Measurements from ENCODE around the gene GDF7. TPM values are rescaled to one million over a fixed set of nuclear protein-coding genes. Genes with fewer than 3 reads are reported as not detected.
"Not testable (repeated sequence)": the region's sequence is repeated elsewhere in the genome, so short reads cannot be mapped to it uniquely, and the experiment has no call there.

The GDF7 gene
- total RNA-seq, 2 donors from 2014 or later = 3.6 to 3.8 TPM

GRCh38 chr2:20680744-20681375 is 13.9 kb downstream of the GDF7 start:
- intact Hi-C loops (cut with DNase I) = no loop called here
- no peak for DNase-seq (ENCODE audit: low spot score)

- intact Hi-C loops (cut with DNase I) = no loop called here
- DNase-seq (ENCODE audit: low spot score) = no peak
Measured at GRCh38 chr2:20682167-20682920, 15.4 kb downstream of the GDF7 start.

- intact Hi-C loops (cut with DNase I) = no loop called here
- DNase-seq (ENCODE audit: low spot score) = no peak
Measured at GRCh38 chr2:20684581-20685063, 17.7 kb downstream of the GDF7 start.

- intact Hi-C loops (cut with DNase I) = no loop called here
- DNase-seq (ENCODE audit: low spot score) = no peak
Measured at GRCh38 chr2:20687260-20687832, 20.4 kb downstream of the GDF7 start.

GRCh38 chr2:20689428-20690264 is 22.7 kb downstream of the GDF7 start:
- intact Hi-C loops (cut with DNase I) = no loop called here
- DNase-seq (ENCODE audit: low spot score) = no peak

DNA sequence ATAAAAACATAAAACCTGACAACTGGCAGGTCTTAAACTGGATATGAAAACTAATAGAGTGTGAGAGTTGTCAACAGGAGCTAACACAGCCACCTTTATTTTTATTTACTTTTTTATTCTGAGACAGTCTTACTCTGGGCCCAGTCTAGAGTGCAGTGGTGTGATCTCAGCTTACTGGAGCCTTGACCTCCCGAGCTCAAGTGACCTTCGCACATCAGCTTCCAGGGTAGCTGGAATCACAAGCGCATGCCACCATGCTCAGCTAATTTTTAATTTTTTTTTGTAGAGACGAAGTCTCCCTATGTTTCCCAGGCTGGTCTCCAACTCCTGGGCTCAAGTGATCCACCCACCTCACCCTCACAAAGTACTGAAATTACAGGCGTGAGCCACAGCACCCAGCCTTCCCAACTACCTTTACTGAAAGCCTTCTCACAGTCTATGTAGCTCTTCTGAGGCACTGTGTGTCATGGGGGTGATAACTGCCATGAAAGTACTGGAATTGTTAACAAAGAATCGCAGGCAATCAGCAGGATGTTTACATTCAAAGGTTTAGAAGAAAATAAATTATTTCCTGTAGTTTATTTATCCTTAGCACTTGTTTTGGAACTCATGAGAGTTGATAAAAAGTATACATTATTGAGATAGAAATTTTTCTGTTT is 24.3 kb downstream of the GDF7 start:
- intact Hi-C loops (cut with DNase I) = no loop called here
- no peak for DNase-seq (ENCODE audit: low spot score)

GRCh38 chr2:20692081-20692480 is 25.1 kb downstream of the GDF7 start:
- DNase-seq (ENCODE audit: low spot score) = no peak
- intact Hi-C loops (cut with DNase I) = no loop called here

DNA sequence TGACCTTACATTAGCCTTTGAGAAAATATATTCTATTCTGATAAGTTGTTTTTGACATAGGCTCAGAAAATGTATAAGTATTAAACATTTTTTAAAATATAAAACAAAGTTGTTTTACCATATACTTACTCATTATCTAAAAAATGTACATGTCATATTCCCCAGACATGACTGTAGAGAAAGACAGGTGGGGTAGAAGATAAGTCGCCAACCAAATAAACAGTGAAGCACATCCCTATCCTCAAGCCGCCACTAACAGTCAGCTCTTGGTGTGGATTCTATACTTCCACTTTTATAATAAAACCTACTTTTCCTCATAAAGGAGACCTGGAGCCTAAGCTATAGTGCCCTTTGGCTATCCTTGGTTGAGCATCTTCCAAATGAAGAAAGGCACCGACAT is 26.4 kb downstream of the GDF7 start:
- intact Hi-C loops (cut with DNase I) = no loop called here
- DNase-seq (ENCODE audit: low spot score) = no peak

- intact Hi-C loops (cut with DNase I) = no loop called here
- DNase-seq (ENCODE audit: low spot score) = no peak
Measured at GRCh38 chr2:20696366-20696765, 29.4 kb downstream of the GDF7 start.

GRCh38 chr2:20697322-20697934 is 30.5 kb downstream of the GDF7 start:
- DNase-seq (ENCODE audit: low spot score) = no peak
- intact Hi-C loops (cut with DNase I) = no loop called here

GRCh38 chr2:20698916-20699613 is 32.1 kb downstream of the GDF7 start:
- intact Hi-C loops (cut with DNase I) = no loop called here
- no peak for DNase-seq (ENCODE audit: low spot score)

DNA sequence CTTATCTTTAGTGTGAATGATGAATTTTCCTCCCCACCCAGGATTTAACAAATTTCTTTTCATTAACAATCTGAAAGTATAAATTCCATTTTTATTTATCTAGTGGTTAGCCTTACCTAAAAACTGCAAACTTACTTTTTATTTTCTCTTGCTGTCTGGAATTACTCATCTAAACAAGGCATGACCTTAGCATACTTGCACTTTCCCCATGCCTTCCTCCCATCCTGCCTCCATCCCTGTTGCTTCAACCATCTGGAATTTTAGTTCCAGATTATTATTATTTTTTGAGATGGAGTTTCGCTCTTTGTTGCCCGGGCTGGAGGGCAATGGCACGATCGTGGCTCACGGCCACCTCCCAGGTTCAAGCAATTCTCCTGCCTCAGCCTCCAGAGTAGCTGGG is 35.6 kb downstream of the GDF7 start:
- intact Hi-C loops (cut with DNase I) = no loop called here
- no peak for DNase-seq (ENCODE audit: low spot score)

GRCh38 chr2:20704886-20705285 is 37.9 kb downstream of the GDF7 start:
- intact Hi-C loops (cut with DNase I) = no loop called here
- DNase-seq (ENCODE audit: low spot score) = no peak

- intact Hi-C loops (cut with DNase I) = no loop called here
Measured at GRCh38 chr2:20706217-20706616, 39.3 kb downstream of the GDF7 start.

DNA sequence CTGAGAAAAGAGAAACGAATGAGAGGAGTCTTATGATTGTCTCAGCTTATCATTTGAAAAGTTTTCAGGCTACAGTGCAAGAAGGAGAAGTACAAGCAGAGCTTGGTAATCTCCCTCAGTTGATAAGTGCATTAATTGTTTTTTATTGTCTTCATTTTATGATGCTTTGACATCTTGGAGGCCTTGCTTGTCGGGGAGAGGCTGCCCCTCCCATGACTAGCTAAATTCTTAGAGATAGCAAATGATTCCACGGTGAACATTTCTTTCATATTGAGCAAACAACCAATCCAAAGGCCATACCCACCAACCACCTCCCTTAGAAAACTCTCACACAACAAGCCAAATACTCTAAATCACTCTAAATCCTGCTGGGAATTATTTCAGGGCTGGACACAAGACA is 39.8 kb downstream of the GDF7 start:
- no peak for DNase-seq (ENCODE audit: low spot score)
- intact Hi-C loops (cut with DNase I) = no loop called here

More at GRCh38 chr2:20706217-20706616, 39.3 kb downstream of the GDF7 start:
- DNase-seq (ENCODE audit: low spot score) = no peak

DNA sequence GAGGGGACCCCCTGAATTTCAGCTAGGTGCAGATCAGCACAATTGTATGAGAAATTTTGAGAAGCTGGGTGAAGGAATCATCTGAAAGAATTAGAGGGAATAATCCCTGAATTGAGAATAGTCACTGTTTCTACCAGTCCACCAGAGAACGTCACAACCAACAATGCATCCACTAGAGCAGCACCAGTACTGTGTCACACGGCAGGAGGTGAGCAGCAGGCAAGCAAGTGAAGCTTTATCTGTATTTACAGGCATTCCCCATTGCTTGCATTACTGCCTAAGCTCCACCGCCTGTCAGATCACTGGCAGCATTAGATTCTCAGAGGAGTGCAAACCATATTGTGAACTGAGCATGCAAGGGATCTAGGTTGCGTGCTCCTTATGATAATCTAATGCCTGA is 40.7 kb downstream of the GDF7 start:
- no peak for DNase-seq (ENCODE audit: low spot score)
- intact Hi-C loops (cut with DNase I) = no loop called here

DNA sequence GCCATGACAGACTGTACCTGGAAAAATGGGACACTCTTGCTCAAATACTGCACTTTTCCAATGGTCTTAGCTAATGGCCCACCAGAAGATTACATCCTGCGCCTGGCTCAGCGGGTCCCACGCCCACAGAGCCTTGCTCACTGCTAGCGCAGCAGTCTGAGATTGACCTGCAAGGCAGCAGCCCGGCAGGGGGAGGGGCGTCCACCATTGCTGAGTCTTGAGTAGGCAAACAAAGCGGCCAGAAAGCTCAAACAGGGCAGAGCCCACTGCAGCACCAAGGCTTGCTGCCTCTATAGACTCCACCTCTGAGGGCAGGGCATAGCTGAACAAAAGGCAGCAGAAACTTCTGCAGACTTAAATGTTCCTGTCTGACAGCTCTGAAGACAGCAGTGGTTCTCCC is 44.7 kb downstream of the GDF7 start:
- intact Hi-C loops (cut with DNase I); DNase-seq (ENCODE audit: low spot score): not testable (repeated sequence)

DNA sequence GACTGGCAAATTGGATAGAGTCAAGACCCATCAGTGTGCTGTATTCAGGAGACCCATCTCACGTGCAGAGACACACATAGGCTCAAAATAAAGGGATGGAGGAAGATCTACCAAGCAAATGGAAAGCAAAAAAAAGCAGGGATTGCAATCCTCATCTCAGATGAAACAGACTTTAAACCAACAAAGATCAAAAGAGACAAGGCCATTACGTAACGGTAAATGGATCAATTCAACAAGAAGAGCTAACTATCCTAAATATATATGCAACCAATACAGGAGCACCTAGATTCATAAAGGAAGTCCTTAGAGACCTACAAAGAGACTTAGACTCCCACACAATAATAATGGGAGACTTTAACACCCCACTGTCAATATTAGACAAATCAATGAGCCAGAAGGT is 46.6 kb downstream of the GDF7 start:
- DNase-seq (ENCODE audit: low spot score); intact Hi-C loops (cut with DNase I): not testable (repeated sequence)
